B cell (primary cell): Measurements from ENCODE around the gene HS3ST3A1. TPM values are rescaled to one million over a fixed set of nuclear protein-coding genes. Genes with fewer than 3 reads are reported as not detected.

ENCODE experiments used
- ATAC-seq: fragments of 200-7000 bp; cut with Tn5 transposase; one replicate; pipeline ENCODE4 v1.10.0; 2021; ENCODE audit warnings: low read depth, mild to moderate bottlenecking, moderate number of reproducible peaks, moderate library complexity
- CTCF ChIA-PET: fragments of 350-600 bp; sonication (Branson Sonifier 250); formaldehyde crosslinking; loops from one replicate; lab custom pipeline; 2021; ENCODE audit warnings: antibody characterized with exemption, inconsistent platforms; lab: Charles Lee
- POLR2A ChIA-PET: fragments of 350-600 bp; sonication (Branson Sonifier 250); formaldehyde crosslinking; loops from one replicate; lab custom pipeline; 2021; ENCODE audit warnings: antibody characterized with exemption; lab: Charles Lee
- DNase-seq: peaks from one replicate; pipeline ENCODE4 v3.0.0; 2013
- H2AFZ ChIP-seq: 2 replicates; pipeline ENCODE4 v1.6.1; 2012; ENCODE audit warnings: mild to moderate bottlenecking, low read depth, low read length; ENCODE audit not compliant: insufficient read depth, poor library complexity, severe bottlenecking
- H3K27ac ChIP-seq, 2 donors: 1 replicate in 1 of 2; 2 replicates in 1 of 2; pipeline ENCODE4 v1.5.1; 2012 to 2013; ENCODE audit warnings: low read length in 2 of 2, mild to moderate bottlenecking in 2 of 2, moderate library complexity in 1 of 2
- H3K27me3 ChIP-seq, 4 experiments: fragments of 200-600 bp in 1 of 4; sonication (generic) in 1 of 4; replicated peaks in 1 of 4; 1 replicate in 2 of 4; 2 replicates in 2 of 4; pipeline versions ENCODE4 v1.6.1 to v1.7.0; 2013 to 2016; ENCODE audit warnings: low read length in 3 of 4, mild to moderate bottlenecking in 2 of 4, mixed read lengths in 1 of 4, moderate library complexity in 1 of 4; ENCODE audit not compliant: insufficient read depth in 4 of 4, control insufficient read depth in 3 of 4; ENCODE audit errors: control extremely low read depth in 1 of 4
- H3K36me3 ChIP-seq, 2 experiments: replicated peaks in 1 of 2; 1 replicate in 1 of 2; 2 replicates in 1 of 2; pipeline versions ENCODE4 v1.6.1 to v1.7.1; 2013; ENCODE audit warnings: low read length in 1 of 2; ENCODE audit not compliant: insufficient read depth in 2 of 2, control insufficient read depth in 1 of 2; ENCODE audit errors: control extremely low read depth in 1 of 2, extremely low read depth in 1 of 2
- H3K4me1 ChIP-seq, 2 donors: fragments of 200-600 bp in 1 of 2; sonication (generic) in 1 of 2; 1 replicate in 1 of 2; 2 replicates in 1 of 2; pipeline versions ENCODE4 v1.5.1 to v1.6.1; 2013 to 2017; ENCODE audit warnings: low read length in 2 of 2; ENCODE audit not compliant: control insufficient read depth in 2 of 2, insufficient read depth in 2 of 2
- H3K4me2 ChIP-seq: replicated peaks from 2 replicates; pipeline ENCODE3; 2012; ENCODE audit warnings: mild to moderate bottlenecking, low read depth, low read length; ENCODE audit not compliant: poor library complexity, severe bottlenecking
- H3K4me3 ChIP-seq, 5 experiments: fragments of 200-600 bp in 1 of 5; sonication (generic) in 1 of 5; 1 replicate in 3 of 5; 2 replicates in 2 of 5; pipeline versions ENCODE4 v1.5.1 to v1.7.0; 2011 to 2016; ENCODE audit warnings: low read length in 4 of 5, mild to moderate bottlenecking in 4 of 5, low read depth in 2 of 5, control low read depth in 1 of 5, moderate library complexity in 1 of 5; ENCODE audit not compliant: insufficient read depth in 1 of 5; ENCODE audit errors: control extremely low read depth in 1 of 5, extremely low read depth in 1 of 5
- H3K79me2 ChIP-seq: fragments of 200-600 bp; sonication (generic); one replicate; pipeline ENCODE4 v1.6.0; 2016; ENCODE audit warnings: low read length; ENCODE audit not compliant: control insufficient read depth, insufficient read depth
- H3K9ac ChIP-seq: fragments of 200-600 bp; sonication (generic); 2 replicates; pipeline ENCODE4 v1.6.1; 2017; ENCODE audit warnings: mild to moderate bottlenecking, low read length, moderate library complexity
- H3K9me3 ChIP-seq, 3 donors: one replicate each; pipeline versions ENCODE4 v1.6.1 to v1.7.1; 2013; ENCODE audit warnings: low read length in 2 of 3; ENCODE audit not compliant: control insufficient read depth in 2 of 3, insufficient read depth in 1 of 3; ENCODE audit errors: control extremely low read depth in 1 of 3
- H4K20me1 ChIP-seq: 2 replicates; pipeline ENCODE4 v1.6.0; 2012; ENCODE audit warnings: mild to moderate bottlenecking, low read length; ENCODE audit not compliant: insufficient read depth, control insufficient read depth, poor library complexity, severe bottlenecking
- H3K27ac Mint-ChIP-seq: one replicate; pipeline ENCODE4 v1.8.0; 2021; ENCODE audit warnings: mixed read lengths
- H3K27me3 Mint-ChIP-seq: one replicate; pipeline ENCODE4 v1.8.0; 2021; ENCODE audit warnings: mixed read lengths
- H3K4me1 Mint-ChIP-seq: one replicate; pipeline ENCODE4 v1.8.0; 2021; ENCODE audit warnings: mixed read lengths
- H3K4me3 Mint-ChIP-seq: one replicate; pipeline ENCODE4 v1.8.0; 2021; ENCODE audit warnings: mixed read lengths
- H3K9me3 Mint-ChIP-seq: one replicate; pipeline ENCODE4 v1.8.0; 2022; ENCODE audit warnings: mixed read lengths; ENCODE audit not compliant: insufficient read depth
- CTCF ChIP-seq: fragments of 200-600 bp; IDR thresholded peaks from one replicate; pipeline ENCODE4 v1.8.0; 2022; ENCODE audit warnings: antibody characterized with exemption, mild to moderate bottlenecking
- EZH2 ChIP-seq: IDR thresholded peaks from 2 replicates; pipeline ENCODE4 v1.6.1; 2012; ENCODE audit warnings: borderline replicate concordance, low read depth, mild to moderate bottlenecking, moderate library complexity, low read length; ENCODE audit not compliant: insufficient read depth, poor library complexity, severe bottlenecking
- WGBS: methylation state at CpG from one replicate; pipeline ENCODE4 v1.1.5; 2013; ENCODE audit warnings: missing lambda C conversion rate; ENCODE audit not compliant: insufficient coverage; 5-methylcytosine and 5-hydroxymethylcytosine counted together
- intact Hi-C: fragments of 100-400 bp; cut with micrococcal nuclease; formaldehyde crosslinking; loops from one replicate; pipeline ENCODE4 v1.10.0; 2022
- polyA plus RNA-seq: library from polyadenylated mRNA; depleted of rRNA; stranded (reverse); fragments of >200 nt; gene quantifications from 2 replicates; pipeline ENCODE4 v1.2.3, GENCODE V29; 2012
- total RNA-seq, 2 donors: library from RNA; stranded (reverse); fragments of 120-200 nt in 1 of 2; gene quantifications; 1 replicate in 1 of 2; 2 replicates in 1 of 2; pipeline versions ENCODE4 v1.2.3 to v1.2.4, GENCODE V29; 2013 to 2022

Gene HS3ST3A1
- total and polyA plus RNA-seq, 2 donors (not counting 1 experiment from before 2014, with no cell fraction given) = 0.17 to 0.75 TPM

GRCh38 chr17:13542636-13543035, 59.1 kb downstream of the HS3ST3A1 start:
- no peak for ATAC-seq
- Histone ChIP-seq H3K27me3 (no peaks in the 10 kb centered on the region), H3K4me2 (no peak overlapping the region), H3K4me1 (no peaks in the 10 kb centered on the region), H3K9me3 (peaks cover 0 to 4% (median 0%) of the 10 kb centered on the region in 3 donors), H3K4me3 (no peak overlapping the region), H3K36me3 (no peaks in the 10 kb centered on the region), H2AFZ (no peak overlapping the region), H3K9ac (no peak overlapping the region), H3K79me2 (no peaks in the 10 kb centered on the region), H3K27ac (no peak overlapping the region), H4K20me1 (no peaks in the 10 kb centered on the region)
- H3K4me3 Mint-ChIP-seq = no peak overlapping the region
- no peak for DNase-seq
- POLR2A ChIA-PET = no interaction called here
- peaks cover 2% of the 10 kb centered on the region for H3K9me3 Mint-ChIP-seq
- H3K27ac Mint-ChIP-seq = no peak overlapping the region
- CTCF ChIA-PET = no interaction called here
- no peaks in the 10 kb centered on the region for H3K27me3 Mint-ChIP-seq
- TF ChIP-seq EZH2 (no peak), CTCF (no peak)
- intact Hi-C loops = no loop called here
- H3K4me1 Mint-ChIP-seq = no peaks in the 10 kb centered on the region

- H3K9me3 Mint-ChIP-seq = peaks cover 2% of the 10 kb centered on the region
- H3K9me3 ChIP-seq = peaks cover 0 to 4% (median 0%) of the 10 kb centered on the region in 3 donors
- no peak overlapping the region for H3K9ac ChIP-seq
- H3K27ac ChIP-seq = no peak overlapping the region
- no peaks in the 10 kb centered on the region for H3K4me1 Mint-ChIP-seq
- no peak overlapping the region for H3K4me2 ChIP-seq
- H3K4me3 ChIP-seq = no peak overlapping the region
- WGBS = no CpG with 5 or more reads among the region's 2 CpGs
- no peaks in the 10 kb centered on the region for H3K27me3 Mint-ChIP-seq
- H3K4me3 Mint-ChIP-seq = no peak overlapping the region
- H4K20me1 ChIP-seq = no peaks in the 10 kb centered on the region
- intact Hi-C loops = no loop called here
- no peak for DNase-seq
- H3K4me1 ChIP-seq = no peaks in the 10 kb centered on the region
- ChIA-PET POLR2A (no interaction called here), CTCF (no interaction called here)
- H3K36me3 ChIP-seq = no peaks in the 10 kb centered on the region
- H3K79me2 ChIP-seq = no peaks in the 10 kb centered on the region
- TF ChIP-seq CTCF (no peak), EZH2 (no peak)
- H3K27me3 ChIP-seq = no peaks in the 10 kb centered on the region
- ATAC-seq = no peak
- H3K27ac Mint-ChIP-seq = no peak overlapping the region
- H2AFZ ChIP-seq = no peak overlapping the region
These were observed 60.7 kb downstream of the HS3ST3A1 start for GRCh38 chr17:13541032-13541480.
